Measurements from ENCODE around the gene ARHGAP32. TPM values are rescaled to one million over a fixed set of nuclear protein-coding genes. Genes with fewer than 3 reads are reported as not detected.

The ARHGAP32 gene
- total and polyA plus RNA-seq, 2 experiments from 2014 or later = 1.2 to 5.5 TPM

DNA sequence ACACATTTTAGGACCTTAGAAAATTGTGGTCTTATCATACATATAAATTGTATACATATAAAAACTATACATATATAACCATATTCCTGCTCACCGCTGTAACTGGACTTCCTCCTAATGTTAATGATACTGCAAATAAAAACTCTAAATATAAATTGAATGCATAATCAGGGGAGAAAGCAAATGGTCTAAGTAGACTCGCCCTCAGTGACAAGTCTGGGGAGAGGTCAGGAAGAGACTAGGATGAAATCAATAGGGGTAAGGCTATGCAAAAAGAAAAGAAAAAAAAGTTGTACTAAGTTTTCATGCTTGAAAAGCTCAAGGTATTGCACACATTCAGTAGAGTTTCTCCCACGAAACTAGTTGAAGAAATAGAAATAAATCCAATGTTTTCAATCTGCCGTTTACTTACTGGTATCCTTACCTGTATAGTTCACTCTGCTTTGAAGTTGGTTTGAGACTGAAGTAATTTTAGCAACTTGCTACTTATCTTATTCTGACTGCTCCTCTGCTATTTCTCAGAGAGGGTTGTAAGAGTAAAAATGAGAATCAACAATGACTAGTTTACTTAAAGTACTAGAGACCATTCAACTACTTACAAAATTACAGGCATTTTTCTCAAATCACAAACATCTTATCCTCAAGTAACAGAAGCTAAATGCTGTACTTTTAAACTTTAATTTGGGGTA, 12.2 kb upstream of the ARHGAP32 start:
- in situ Hi-C loops (cut with MboI) = no loop called here
- TF ChIP-seq EZH2 (IDR thresholded peaks at IDR 0.05; ENCODE audit: insufficient read depth, poor library complexity, severe bottlenecking) (no peak), EZH2phosphoT487 (IDR thresholded peaks at IDR 0.05; ENCODE audit: insufficient read depth, low read depth) (no peak)
- peaks cover 59% of the 10 kb centered on the region for H3K79me2 ChIP-seq (ENCODE audit: insufficient read depth)

DNA sequence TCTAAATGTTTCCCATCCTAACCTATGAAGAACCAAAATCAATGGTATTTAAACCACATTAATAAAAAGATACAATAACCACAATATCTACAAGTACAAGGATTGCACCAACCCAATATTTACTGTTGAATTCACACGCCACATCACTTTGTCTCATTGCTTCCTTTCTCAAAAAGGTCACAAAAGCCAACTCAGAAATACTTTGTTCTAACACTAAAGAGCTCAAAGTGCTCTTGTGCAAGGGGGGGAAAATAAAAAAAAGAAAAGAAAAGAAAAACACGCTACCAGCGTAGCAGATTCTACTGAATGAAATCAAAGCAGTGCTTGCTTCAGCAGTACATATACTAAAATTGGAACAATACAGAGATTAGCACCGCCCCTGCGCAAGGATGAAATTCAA, 10.5 kb upstream of the ARHGAP32 start:
- H3K4me2 ChIP-seq (ENCODE audit: unreplicated experiment) = no peak overlapping the region
- peaks cover 47% of the 10 kb centered on the region for H3K79me2 ChIP-seq (ENCODE audit: insufficient read depth)
- H3K4me1 ChIP-seq (ENCODE audit: insufficient read depth) = no peaks in the 10 kb centered on the region
- 75 to 77% methylated on average over 5 of the region's 5 CpGs for WGBS, 2 experiments (ENCODE audit: low coverage in 1 of 2, low lambda C conversion rate in 2 of 2, missing lambda C conversion rate in 2 of 2)
- H3F3A ChIP-seq (ENCODE audit: insufficient read depth) = no peaks in the 10 kb centered on the region
- H3K9me3 ChIP-seq (ENCODE audit: low read depth) = no peaks in the 10 kb centered on the region
- no peaks in the 10 kb centered on the region for H4K20me1 ChIP-seq (ENCODE audit: insufficient read depth)
- TF ChIP-seq EZH2phosphoT487 (IDR thresholded peaks at IDR 0.05; ENCODE audit: insufficient read depth, low read depth) (no peak), EZH2 (IDR thresholded peaks at IDR 0.05; ENCODE audit: insufficient read depth, poor library complexity, severe bottlenecking) (no peak)
- no peak overlapping the region for H3K9ac ChIP-seq
- in situ Hi-C loops (cut with MboI) = no loop called here
- H3K4me3 ChIP-seq = no peak overlapping the region
- H2AFZ ChIP-seq = no peak overlapping the region
- no peak for DNase-seq
- H3K27me3 ChIP-seq (replicated peaks; ENCODE audit: insufficient read depth) = no peaks in the 10 kb centered on the region
- no peak overlapping the region for H3K27ac ChIP-seq
- H3K9me2 ChIP-seq (ENCODE audit: insufficient read depth) = no peaks in the 10 kb centered on the region
- no peaks in the 10 kb centered on the region for H3K36me3 ChIP-seq (ENCODE audit: low read depth)

More for the DNA sequence above, 12.2 kb upstream of the ARHGAP32 start:
- Histone ChIP-seq H3K9ac (no peak overlapping the region), H3K4me1 (ENCODE audit: insufficient read depth) (peaks cover 7% of the 10 kb centered on the region), H3K4me2 (ENCODE audit: unreplicated experiment) (no peak overlapping the region), H3K36me3 (ENCODE audit: low read depth) (no peaks in the 10 kb centered on the region), H3K27ac (no peak overlapping the region), H2AFZ (no peak overlapping the region), H3K9me2 (ENCODE audit: insufficient read depth) (no peaks in the 10 kb centered on the region), H3F3A (ENCODE audit: insufficient read depth) (no peaks in the 10 kb centered on the region), H3K9me3 (ENCODE audit: low read depth) (no peaks in the 10 kb centered on the region), H3K4me3 (no peak overlapping the region), H3K27me3 (replicated peaks; ENCODE audit: insufficient read depth) (no peaks in the 10 kb centered on the region), H4K20me1 (ENCODE audit: insufficient read depth) (no peaks in the 10 kb centered on the region)
- DNase-seq = no peak
- 82 to 90% methylated on average over 4 of the region's 4 CpGs for WGBS, 2 experiments (ENCODE audit: low coverage in 1 of 2, low lambda C conversion rate in 2 of 2, missing lambda C conversion rate in 2 of 2)

DNA sequence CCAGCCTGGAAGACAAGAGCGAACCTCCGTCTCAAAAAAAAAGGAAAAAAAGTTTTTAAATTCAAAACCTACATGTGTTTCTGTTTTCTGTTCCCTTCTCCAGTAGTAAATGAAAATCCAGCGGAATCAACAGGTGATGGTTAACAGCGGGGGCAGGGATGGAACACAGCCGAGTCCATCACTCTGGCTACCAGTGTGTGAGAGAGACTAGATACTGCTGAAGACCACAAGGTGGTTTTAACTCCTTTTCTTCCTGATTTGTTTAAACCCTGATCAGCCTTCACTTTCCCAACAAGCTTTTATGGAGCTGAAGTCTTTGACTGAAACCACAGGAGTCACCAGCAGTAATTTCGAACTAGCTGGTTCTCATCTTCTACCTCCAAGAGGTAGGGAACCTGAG, 3.6 kb upstream of the ARHGAP32 start:
- in situ Hi-C loops (cut with MboI) = no loop called here
- Histone ChIP-seq H3K9me2 (ENCODE audit: insufficient read depth) (no peaks in the 10 kb centered on the region), H3K27ac (no peak overlapping the region), H2AFZ (no peak overlapping the region), H3K4me3 (no peak overlapping the region), H3K4me1 (ENCODE audit: insufficient read depth) (peaks cover under 1% of the 10 kb centered on the region), H3K79me2 (ENCODE audit: insufficient read depth) (peaks cover 38% of the 10 kb centered on the region), H3K9ac (no peak overlapping the region), H3K27me3 (replicated peaks; ENCODE audit: insufficient read depth) (no peaks in the 10 kb centered on the region), H3F3A (ENCODE audit: insufficient read depth) (no peaks in the 10 kb centered on the region), H3K4me2 (ENCODE audit: unreplicated experiment) (no peak overlapping the region), H3K9me3 (ENCODE audit: low read depth) (no peaks in the 10 kb centered on the region), H3K36me3 (ENCODE audit: low read depth) (no peaks in the 10 kb centered on the region), H4K20me1 (ENCODE audit: insufficient read depth) (no peaks in the 10 kb centered on the region; the same call in 1 of the 2 replicates)
- no peak for DNase-seq
- WGBS, 2 experiments (ENCODE audit: low coverage in 1 of 2, low lambda C conversion rate in 2 of 2, missing lambda C conversion rate in 2 of 2) = 93 to 96% methylated on average over 6 of the region's 6 CpGs
- TF ChIP-seq EZH2 (IDR thresholded peaks at IDR 0.05; ENCODE audit: insufficient read depth, poor library complexity, severe bottlenecking) = no peak
- no peak for TF ChIP-seq EZH2phosphoT487 (IDR thresholded peaks at IDR 0.05; ENCODE audit: insufficient read depth, low read depth)

DNA sequence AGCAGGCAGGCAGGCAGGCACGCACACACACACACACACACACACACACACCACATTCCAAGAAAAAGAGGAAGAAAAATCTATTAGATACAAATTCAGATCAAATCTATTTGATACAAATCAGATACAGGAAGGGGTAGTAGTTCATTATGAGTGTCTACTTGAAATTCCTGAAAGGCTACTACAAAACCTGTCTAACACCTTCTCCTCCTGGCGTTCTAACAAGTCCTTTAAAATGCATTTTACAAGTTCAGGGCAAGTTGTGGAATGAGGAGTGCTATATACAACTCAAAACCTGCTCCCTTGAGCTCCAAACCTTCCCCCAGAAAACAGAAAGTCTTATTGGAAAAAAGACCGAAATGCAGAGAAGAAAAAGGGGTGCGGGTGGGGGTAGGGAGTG, 476 bp downstream of the ARHGAP32 start:
- H2AFZ ChIP-seq = no peak overlapping the region
- no peaks in the 10 kb centered on the region; the same call in 1 of the 2 replicates for H4K20me1 ChIP-seq (ENCODE audit: insufficient read depth)
- TF ChIP-seq EZH2 (IDR thresholded peaks at IDR 0.05; ENCODE audit: insufficient read depth, poor library complexity, severe bottlenecking) (no peak), EZH2phosphoT487 (IDR thresholded peaks at IDR 0.05; ENCODE audit: insufficient read depth, low read depth) (no peak)
- H3K9ac ChIP-seq = no peak overlapping the region
- peaks cover 47% of the 10 kb centered on the region for H3K79me2 ChIP-seq (ENCODE audit: insufficient read depth)
- no peak overlapping the region for H3K4me3 ChIP-seq
- H3K27ac ChIP-seq = no peak overlapping the region
- no peak overlapping the region for H3K4me2 ChIP-seq (ENCODE audit: unreplicated experiment)
- peaks cover 5% of the 10 kb centered on the region; the same call in 1 of the 2 replicates for H3F3A ChIP-seq (ENCODE audit: insufficient read depth)
- peaks cover 9% of the 10 kb centered on the region for H3K4me1 ChIP-seq (ENCODE audit: insufficient read depth)
- DNase-seq = no peak
- no peaks in the 10 kb centered on the region for H3K9me3 ChIP-seq (ENCODE audit: low read depth)
- WGBS, 2 experiments (ENCODE audit: low coverage in 1 of 2, low lambda C conversion rate in 2 of 2, missing lambda C conversion rate in 2 of 2) = 59 to 73% methylated on average over 4 of the region's 4 CpGs
- H3K36me3 ChIP-seq (ENCODE audit: low read depth) = no peaks in the 10 kb centered on the region
- H3K9me2 ChIP-seq (ENCODE audit: insufficient read depth) = no peaks in the 10 kb centered on the region
- H3K27me3 ChIP-seq (replicated peaks; ENCODE audit: insufficient read depth) = no peaks in the 10 kb centered on the region
- in situ Hi-C loops (cut with MboI) = no loop called here
